PC-9 (cell line): ENCODE measurements around the gene UTP25. TPM values are rescaled to one million over a fixed set of nuclear protein-coding genes. Genes with fewer than 3 reads are reported as not detected.

Source experiments
- BruUV-seq: library from RNA; stranded (reverse); fragments of 400-500 nt; replicated peaks from 2 replicates; lab custom pipeline; 2021; lab: Mats Ljungman, UMichigan
- CTCF ChIA-PET: fragments of 300-600 bp; sonication (Branson Sonifier 250); formaldehyde crosslinking; loops from one replicate; lab custom pipeline; 2022; ENCODE audit warnings: antibody characterized with exemption; lab: Charles Lee
- POLR2A ChIA-PET: fragments of 300-600 bp; sonication (Branson Sonifier 250); formaldehyde crosslinking; loops from one replicate; lab custom pipeline; 2022; ENCODE audit warnings: antibody characterized with exemption; ENCODE audit not compliant: unreplicated experiment; lab: Charles Lee
- DNase-seq, 2 experiments: peaks; one replicate each; pipeline versions ENCODE4 v3.0.0 to v3.0.0-alpha.2; 2015 to 2022; ENCODE audit warnings: mixed read lengths in 1 of 2
- H2AFZ ChIP-seq: fragments of 200-600 bp; sonication (generic); 2 replicates; pipeline ENCODE4 v1.8.1; 2017; ENCODE audit warnings: antibody characterized with exemption
- H3F3A ChIP-seq: fragments of 200-600 bp; sonication (generic); 2 replicates; pipeline ENCODE4 v1.8.1; 2017; ENCODE audit warnings: antibody characterized with exemption, mild to moderate bottlenecking, low read depth; ENCODE audit not compliant: insufficient read depth
- H3K27ac ChIP-seq: fragments of 200-600 bp; sonication (generic); 2 replicates; pipeline ENCODE4 v1.6.1; 2016; ENCODE audit warnings: mixed run types
- H3K27me3 ChIP-seq: fragments of 200-600 bp; sonication (generic); 2 replicates; pipeline ENCODE4 v1.6.1; 2016; ENCODE audit warnings: low read depth, mixed run types; ENCODE audit not compliant: insufficient read depth
- H3K36me3 ChIP-seq: fragments of 200-600 bp; sonication (generic); 2 replicates; pipeline ENCODE4 v1.6.1; 2016; ENCODE audit warnings: low read depth, mixed run types
- H3K4me1 ChIP-seq: fragments of 200-600 bp; sonication (generic); replicated peaks from 2 replicates; pipeline ENCODE4 v1.6.1; 2016; ENCODE audit warnings: mixed run types; ENCODE audit not compliant: insufficient read depth
- H3K4me2 ChIP-seq: fragments of 200-600 bp; sonication (generic); 2 replicates; pipeline ENCODE4 v1.6.1; 2017; ENCODE audit warnings: mixed run types
- H3K4me3 ChIP-seq: fragments of 200-600 bp; sonication (generic); 2 replicates; pipeline ENCODE4 v1.6.1; 2016; ENCODE audit warnings: mixed run types
- H3K79me2 ChIP-seq: fragments of 200-600 bp; sonication (generic); 2 replicates; pipeline ENCODE4 v1.6.1; 2017; ENCODE audit warnings: low read depth, mixed run types
- H3K9me2 ChIP-seq: fragments of 200-600 bp; sonication (generic); 2 replicates; pipeline ENCODE4 v1.8.1; 2017; ENCODE audit warnings: mild to moderate bottlenecking; ENCODE audit not compliant: insufficient read depth
- H3K9me3 ChIP-seq: fragments of 200-600 bp; sonication (generic); 2 replicates; pipeline ENCODE4 v1.8.1; 2016; ENCODE audit warnings: low read depth; ENCODE audit not compliant: insufficient read depth
- H4K20me1 ChIP-seq: fragments of 200-600 bp; sonication (generic); 2 replicates; pipeline ENCODE4 v1.8.1; 2017; ENCODE audit not compliant: insufficient read depth
- CTCF ChIP-seq: fragments of 200-600 bp; sonication (generic); conservative IDR thresholded peaks from 2 replicates; pipeline ENCODE4 v1.6.1; 2017; ENCODE audit warnings: mixed run types, antibody characterized with exemption, mild to moderate bottlenecking, moderate library complexity
- EZH2 ChIP-seq: fragments of 200-600 bp; sonication (generic); IDR thresholded peaks from 2 replicates; pipeline ENCODE4 v1.8.0; 2017; ENCODE audit warnings: antibody characterized with exemption, low read depth
- intact Hi-C: fragments of 100-400 bp; cut with micrococcal nuclease; formaldehyde crosslinking; loops from one replicate; pipeline ENCODE4 v1.10.0; 2022; ENCODE audit not compliant: unreplicated experiment
- total RNA-seq: library from RNA; stranded (reverse); gene quantifications from 2 replicates; pipeline ENCODE4 v1.2.3, GENCODE V29; 2021

The UTP25 gene
- total RNA-seq, 1 experiment from 2014 or later, result 9.3 TPM

GRCh38 chr1:209880031-209880430 is 52.3 kb downstream of the UTP25 start:
- Histone ChIP-seq H3K27me3 (no peaks in the 10 kb centered on the region), H3K79me2 (no peaks in the 10 kb centered on the region), H3K4me2 (no peak overlapping the region), H2AFZ (no peak overlapping the region), H3K4me3 (no peak overlapping the region), H3K9me2 (no peaks in the 10 kb centered on the region), H3K36me3 (no peaks in the 10 kb centered on the region), H3K4me1 (peaks cover 13% of the 10 kb centered on the region), H3K9me3 (no peaks in the 10 kb centered on the region), H4K20me1 (no peaks in the 10 kb centered on the region), H3F3A (no peaks in the 10 kb centered on the region), H3K27ac (no peak overlapping the region)
- ChIA-PET CTCF (no interaction called here), POLR2A (interaction anchor here (0.6 kb wide), 1 partner anchor 33 kb away, joined by 3 read pairs; no protein-coding TSS in a partner anchor)
- intact Hi-C loops, result no loop called here
- no TSS peak for BruUV-seq
- no peak for DNase-seq
- no peak for TF ChIP-seq CTCF
- no peak for TF ChIP-seq EZH2

DNA sequence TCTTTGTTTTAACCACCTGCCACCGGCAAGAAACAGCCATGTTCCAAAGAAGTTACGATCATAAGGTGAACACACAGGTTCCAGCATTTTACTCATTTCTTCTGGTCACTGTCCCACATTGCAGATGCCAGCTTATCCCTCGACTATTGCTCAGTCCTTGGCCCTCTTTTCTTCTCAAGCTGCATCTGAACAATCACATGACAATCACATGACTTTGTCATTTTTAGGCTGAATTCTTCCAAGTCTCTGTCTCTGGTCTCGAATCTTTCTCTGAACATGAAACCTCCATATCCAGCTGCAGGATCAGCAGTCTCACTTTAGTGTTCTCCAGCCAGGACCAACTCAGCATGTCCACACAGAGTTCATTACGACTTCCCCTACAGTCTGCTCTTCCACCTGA is 53.8 kb downstream of the UTP25 start:
- Histone ChIP-seq H3K4me3 (no peak overlapping the region), H2AFZ (no peak overlapping the region), H3K36me3 (no peaks in the 10 kb centered on the region), H3K4me1 (peaks cover 20% of the 10 kb centered on the region), H3F3A (no peaks in the 10 kb centered on the region), H3K9me3 (no peaks in the 10 kb centered on the region), H4K20me1 (no peaks in the 10 kb centered on the region), H3K79me2 (no peaks in the 10 kb centered on the region), H3K27ac (no peak overlapping the region), H3K9me2 (no peaks in the 10 kb centered on the region), H3K4me2 (no peak overlapping the region), H3K27me3 (no peaks in the 10 kb centered on the region)
- ChIA-PET POLR2A (no interaction called here), CTCF (no interaction called here)
- intact Hi-C loops, result no loop called here
- no TSS peak for BruUV-seq
- DNase-seq, result no peak
- TF ChIP-seq EZH2, result no peak

DNA sequence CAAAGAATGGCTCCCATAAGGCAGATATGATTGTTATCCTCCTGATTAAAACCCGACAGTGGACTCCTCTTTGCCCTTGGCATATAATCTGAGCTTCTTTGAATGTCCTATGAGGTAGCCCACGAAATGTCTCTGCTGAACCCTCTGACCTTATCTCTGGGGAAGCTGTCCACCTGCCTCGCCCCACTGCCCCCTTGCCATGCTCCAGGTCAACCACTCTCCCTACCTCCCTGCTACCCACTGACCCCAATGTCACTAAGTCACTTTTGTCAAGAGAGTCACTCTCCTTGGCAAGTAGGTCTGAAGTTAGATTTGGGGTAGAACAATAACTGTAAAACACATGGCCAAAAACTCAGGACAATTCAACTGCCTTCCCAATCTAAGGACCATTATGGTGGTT is 54.5 kb downstream of the UTP25 start:
- Histone ChIP-seq H3K4me3 (no peak overlapping the region), H4K20me1 (no peaks in the 10 kb centered on the region), H3F3A (no peaks in the 10 kb centered on the region), H3K36me3 (no peaks in the 10 kb centered on the region), H3K9me2 (no peaks in the 10 kb centered on the region), H3K79me2 (no peaks in the 10 kb centered on the region), H3K27ac (no peak overlapping the region), H3K27me3 (no peaks in the 10 kb centered on the region), H3K9me3 (no peaks in the 10 kb centered on the region), H3K4me2 (no peak overlapping the region), H3K4me1 (peaks cover 20% of the 10 kb centered on the region), H2AFZ (no peak overlapping the region)
- BruUV-seq, result no TSS peak
- intact Hi-C loops, result no loop called here
- POLR2A ChIA-PET, result no interaction called here
- TF ChIP-seq EZH2, result no peak
- no peak for DNase-seq
- CTCF ChIA-PET, result interaction anchor here (0.6 kb wide), 1 partner anchor 23 kb away, joined by 8 read pairs; no protein-coding TSS in a partner anchor

DNA sequence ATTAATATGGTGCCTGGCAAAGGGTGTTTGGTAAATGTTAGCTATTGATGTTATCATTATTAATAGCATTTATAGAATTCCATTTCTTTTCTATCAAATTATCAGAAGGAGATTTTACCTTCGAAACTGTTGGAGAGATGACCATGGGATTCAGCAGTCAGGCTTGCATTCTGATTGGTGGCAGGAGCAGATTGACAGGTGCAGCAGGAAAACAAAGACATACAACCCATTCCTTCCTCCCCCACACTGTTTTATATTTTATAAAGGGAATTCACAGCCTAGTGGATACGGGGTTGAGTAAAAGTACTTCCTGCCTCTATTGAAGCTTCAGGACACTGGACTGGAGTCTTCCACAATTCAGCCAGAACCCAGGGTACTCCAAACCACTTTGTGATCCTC is 55.2 kb downstream of the UTP25 start:
- Histone ChIP-seq H3K27me3 (no peaks in the 10 kb centered on the region), H3K27ac (no peak overlapping the region), H4K20me1 (no peaks in the 10 kb centered on the region), H3K4me3 (no peak overlapping the region), H3K4me2 (no peak overlapping the region), H3K4me1 (peaks cover 20% of the 10 kb centered on the region), H3F3A (no peaks in the 10 kb centered on the region), H3K36me3 (no peaks in the 10 kb centered on the region), H3K9me3 (no peaks in the 10 kb centered on the region), H3K79me2 (no peaks in the 10 kb centered on the region), H3K9me2 (no peaks in the 10 kb centered on the region), H2AFZ (no peak overlapping the region)
- no TSS peak for BruUV-seq
- intact Hi-C loops, result no loop called here
- ChIA-PET POLR2A (no interaction called here), CTCF (interaction anchor here (0.6 kb wide), 1 partner anchor 491 kb away, joined by 3 read pairs; no protein-coding TSS in a partner anchor)
- no peak for TF ChIP-seq EZH2
- no peak for TF ChIP-seq CTCF
- DNase-seq, result no peak
